Measurements from ENCODE around the gene RBM47.
"Not testable (repeated sequence)": the region's sequence is repeated elsewhere in the genome, so short reads cannot be mapped to it uniquely, and the experiment has no call there.

RBM47 gene

GRCh38 chr4:40434126-40434687, 195.5 kb downstream of the RBM47 start:
- DNase-seq, result no peak

DNA sequence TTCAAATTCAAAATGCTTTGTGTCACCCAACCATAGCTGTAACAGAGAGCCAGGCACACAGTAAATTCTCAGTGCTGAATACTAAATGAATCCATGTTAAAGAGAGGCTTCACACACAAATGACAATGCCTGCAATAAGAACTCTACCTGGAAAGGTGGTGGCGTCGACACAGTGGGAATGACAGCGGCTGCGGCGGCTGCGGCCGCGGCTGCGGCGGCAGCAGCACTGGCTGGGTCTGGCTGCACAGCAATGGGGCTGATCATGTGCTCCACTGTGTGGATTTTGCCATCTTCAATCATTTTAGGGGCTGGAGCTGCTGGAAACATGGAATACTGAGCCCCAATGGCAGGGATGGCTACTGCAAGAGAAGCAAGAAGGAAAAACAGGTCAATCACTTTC, 197.2 kb downstream of the RBM47 start:
- DNase-seq, result no peak

DNA sequence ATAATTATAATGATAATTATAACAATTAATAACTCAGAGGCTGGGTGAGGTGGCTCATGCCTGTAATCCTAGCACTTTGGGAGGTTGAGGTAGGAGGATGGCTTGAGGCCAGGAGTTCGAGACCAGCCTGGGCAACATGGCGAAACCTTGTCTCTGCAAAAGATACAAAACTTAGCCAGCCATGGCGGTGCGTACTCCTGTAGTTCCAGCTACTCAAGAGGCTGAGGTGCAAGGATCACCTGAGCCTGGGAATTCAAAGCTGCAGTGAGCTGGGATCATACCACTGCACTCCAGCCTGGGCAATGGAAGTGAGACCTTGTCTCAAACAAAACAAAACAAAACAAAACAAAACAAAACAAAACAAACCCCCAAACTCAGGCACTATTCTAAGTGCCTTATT, 201.8 kb downstream of the RBM47 start:
- not testable (repeated sequence) for DNase-seq

DNA sequence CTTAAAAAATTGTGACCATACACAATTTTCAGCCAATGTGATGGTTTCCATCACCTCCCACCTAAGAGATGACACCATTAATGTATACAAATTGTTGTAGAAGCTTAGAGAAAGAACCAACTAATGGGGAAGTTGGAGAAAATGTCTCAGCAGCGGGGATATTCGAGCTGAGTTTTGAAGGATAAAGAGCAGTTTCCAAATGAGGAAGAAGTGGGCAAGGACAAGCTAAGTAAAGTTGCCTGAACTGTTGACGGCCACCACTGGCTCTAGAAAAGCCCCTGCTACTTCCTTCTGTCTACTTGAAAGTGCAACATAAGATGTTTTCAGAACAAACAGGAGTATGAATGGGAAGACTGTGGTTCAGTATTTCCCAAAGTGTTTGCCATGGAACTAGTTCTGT, 202.5 kb downstream of the RBM47 start:
- DNase-seq, result no peak

- no peak for DNase-seq
Observed at GRCh38 chr4:40425799-40426574, 203.7 kb downstream of the RBM47 start.

- no peak for DNase-seq
Observed at GRCh38 chr4:40423735-40424134, 205.9 kb downstream of the RBM47 start.

DNA sequence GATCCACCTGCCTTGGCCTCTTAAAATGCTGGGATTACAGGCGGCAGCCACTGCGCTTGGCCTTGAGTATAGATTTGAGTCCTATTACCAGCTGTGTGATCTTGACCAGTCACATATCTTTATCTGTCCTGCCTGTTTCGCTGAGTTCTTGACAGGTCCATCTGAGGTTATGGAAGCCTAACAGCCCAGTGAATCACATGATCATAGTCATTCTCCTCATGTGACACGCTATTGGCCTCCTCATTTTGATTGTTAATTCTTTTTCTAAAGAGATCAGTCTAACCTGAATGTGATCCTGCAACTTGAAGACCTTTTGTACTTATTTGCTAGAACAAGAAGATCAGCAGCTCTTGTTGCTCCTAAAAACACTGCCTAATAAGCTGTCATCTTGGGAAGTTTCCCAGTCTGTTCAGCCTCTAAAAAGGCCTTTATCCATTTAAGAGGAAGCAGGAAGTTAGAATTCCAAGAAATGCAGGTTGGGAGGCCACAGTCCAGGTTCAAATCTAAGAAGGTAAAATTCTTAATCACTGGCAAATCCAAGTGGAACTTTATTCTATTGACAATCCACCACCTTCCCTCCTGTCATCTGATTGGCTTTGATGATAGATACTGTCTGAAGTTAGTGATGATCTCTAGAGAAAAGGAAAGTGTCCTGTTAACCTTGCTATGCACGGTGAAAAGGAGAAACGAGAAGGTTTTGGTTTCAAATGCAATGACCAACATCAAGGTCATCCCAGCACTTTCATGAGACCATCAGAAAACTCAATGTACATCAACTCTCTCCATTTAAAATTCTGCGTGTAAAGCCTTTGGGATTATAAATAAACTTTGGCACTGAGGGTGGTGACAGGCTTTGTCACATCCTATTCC, 207.6 kb downstream of the RBM47 start:
- DNase-seq, result no peak

- no peak for DNase-seq
Observed at GRCh38 chr4:40419231-40419912, 210.3 kb downstream of the RBM47 start.

DNA sequence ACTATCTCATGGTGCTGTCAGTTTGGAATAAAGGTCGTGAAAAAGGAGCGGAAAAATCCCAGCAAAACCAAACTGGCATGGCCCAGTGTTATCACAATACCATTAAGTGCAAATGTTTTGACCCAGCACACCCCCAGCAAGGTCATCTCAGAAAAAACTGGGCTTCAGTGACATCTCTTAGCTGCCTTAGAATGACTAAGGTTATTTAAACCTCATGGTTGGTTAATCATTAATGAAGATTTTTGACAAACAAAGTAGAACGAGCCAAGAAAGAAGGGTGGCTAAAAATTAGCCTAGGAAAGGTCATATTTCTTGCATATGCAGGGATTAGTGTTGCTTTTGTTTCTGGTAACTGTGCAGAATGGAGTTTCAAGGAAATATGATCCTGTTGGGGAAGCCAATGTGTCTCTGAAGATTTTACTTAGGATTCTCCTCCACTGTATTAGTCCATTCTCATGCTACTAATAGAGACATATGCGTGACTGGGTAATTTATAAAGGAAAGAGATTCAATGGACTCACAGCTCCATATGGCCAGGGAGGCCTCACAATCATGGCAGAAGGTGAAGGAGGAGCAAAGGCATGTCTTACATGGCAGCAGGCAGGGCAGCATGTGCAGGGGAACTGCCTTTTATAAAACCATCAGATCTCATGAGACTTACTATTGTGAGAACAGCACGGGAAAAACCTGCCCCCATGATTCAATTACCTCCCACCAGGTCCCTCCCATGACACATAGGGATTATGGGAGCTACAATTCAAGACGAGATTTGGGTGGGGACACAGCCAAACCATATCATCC, 211.0 kb downstream of the RBM47 start:
- no peak for DNase-seq

- no peak for DNase-seq
Observed at GRCh38 chr4:40417941-40418340, 211.7 kb downstream of the RBM47 start.

DNA sequence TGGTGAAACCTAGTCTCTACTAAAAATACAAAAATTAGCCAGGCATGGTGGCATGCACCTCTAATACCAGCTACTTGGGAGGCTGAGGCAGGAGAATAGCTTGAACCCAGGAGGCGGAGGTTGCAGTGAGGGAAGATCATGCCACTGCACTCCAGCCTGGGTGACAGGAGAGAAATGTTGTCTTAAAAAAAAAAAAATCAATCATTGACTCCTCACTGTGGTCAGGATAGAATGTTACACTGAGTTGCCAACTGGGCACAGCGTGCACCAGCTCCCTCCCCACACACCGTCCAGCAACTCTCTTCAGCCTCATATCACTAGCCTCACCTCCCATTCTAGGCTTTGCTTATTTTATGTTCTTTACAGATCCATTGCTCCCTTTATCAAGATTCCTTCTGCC, 215.0 kb downstream of the RBM47 start:
- DNase-seq, result no peak

GRCh38 chr4:40412866-40413795, 216.5 kb downstream of the RBM47 start:
- no peak for DNase-seq

DNA sequence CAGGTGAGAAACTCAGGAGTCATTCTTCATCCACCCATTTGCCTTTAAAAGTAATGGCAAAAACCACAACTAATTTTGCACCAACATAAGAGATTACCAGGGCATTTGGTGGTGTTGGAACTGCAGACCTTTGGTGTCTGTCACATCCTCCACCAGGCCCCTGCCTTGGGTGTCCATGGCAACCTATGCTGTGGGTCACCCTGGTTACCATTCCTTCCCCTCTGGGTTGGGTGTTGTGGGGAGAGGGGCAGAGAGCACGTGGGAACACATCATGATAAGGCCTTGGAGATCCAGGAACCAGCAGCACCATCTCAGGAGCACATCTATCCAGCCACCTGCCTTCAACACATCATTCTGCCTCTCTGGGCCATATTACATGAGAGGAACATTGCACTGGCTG, 217.3 kb downstream of the RBM47 start:
- no peak for DNase-seq

- DNase-seq, result no peak
Observed at GRCh38 chr4:40409835-40410234, 219.8 kb downstream of the RBM47 start.

DNA sequence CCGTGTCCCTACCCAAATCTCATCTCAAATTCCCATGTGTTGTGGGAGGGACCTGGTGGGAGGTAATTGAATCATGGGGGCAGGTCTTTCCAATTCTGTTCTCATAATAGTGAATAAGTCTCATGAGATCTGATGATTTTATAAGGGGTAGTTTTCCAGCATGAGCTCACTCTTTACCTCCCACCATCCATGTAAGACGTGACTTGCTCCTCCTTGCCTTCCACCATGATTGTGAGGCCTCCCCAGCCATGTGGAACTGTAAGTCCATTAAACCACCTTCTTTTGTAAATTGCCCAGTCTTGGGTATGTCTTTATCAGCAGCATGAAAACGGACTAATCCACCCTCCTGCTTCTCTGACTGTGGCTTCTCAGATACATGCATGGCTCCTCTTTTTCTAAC, 222.2 kb downstream of the RBM47 start:
- not testable (repeated sequence) for DNase-seq

GRCh38 chr4:40406340-40406739, 223.3 kb downstream of the RBM47 start:
- no peak for DNase-seq

- DNase-seq, result no peak
Observed at GRCh38 chr4:40405193-40405592, 224.5 kb downstream of the RBM47 start.

DNA sequence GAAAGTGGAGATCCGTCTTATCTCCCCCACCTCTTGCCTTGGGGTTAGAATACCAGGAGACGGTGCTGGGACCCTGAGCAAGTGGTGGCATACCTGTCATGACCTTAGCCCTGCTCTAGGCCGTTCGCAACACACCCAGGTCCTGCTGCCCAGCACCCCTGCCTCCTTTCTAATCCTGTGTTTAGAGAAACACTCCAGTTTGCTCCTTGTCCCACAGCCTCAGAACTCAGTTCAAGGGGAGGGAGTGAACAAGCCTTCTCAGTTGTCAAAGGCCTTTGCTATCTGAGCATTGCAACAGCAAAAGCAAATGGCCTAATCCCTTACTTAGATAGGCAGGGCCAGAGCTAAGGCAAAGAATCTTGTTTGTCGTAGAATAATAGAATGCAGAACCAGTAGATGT, 226.6 kb downstream of the RBM47 start:
- no peak for DNase-seq

GRCh38 chr4:40402556-40402955, 227.1 kb downstream of the RBM47 start:
- DNase-seq, result no peak

DNA sequence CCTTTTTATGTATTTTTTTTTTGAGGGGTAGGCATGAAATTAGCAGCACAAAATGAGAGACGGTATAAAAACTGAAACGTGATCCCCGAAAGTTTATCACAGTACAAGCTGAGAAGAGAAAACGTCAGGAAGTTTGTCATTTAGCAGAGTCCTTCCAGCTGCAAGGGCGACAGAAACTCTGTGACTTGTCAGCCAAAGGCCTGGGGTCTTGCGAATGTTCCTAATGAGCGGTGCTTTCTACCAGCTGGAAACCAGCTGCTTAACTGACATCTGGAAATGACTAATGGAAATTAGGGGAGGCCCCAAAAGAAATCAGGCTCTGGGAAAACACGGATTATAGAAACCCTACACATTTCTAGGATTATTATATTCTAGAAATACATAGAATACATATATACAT, 228.0 kb downstream of the RBM47 start:
- no peak for DNase-seq

DNA sequence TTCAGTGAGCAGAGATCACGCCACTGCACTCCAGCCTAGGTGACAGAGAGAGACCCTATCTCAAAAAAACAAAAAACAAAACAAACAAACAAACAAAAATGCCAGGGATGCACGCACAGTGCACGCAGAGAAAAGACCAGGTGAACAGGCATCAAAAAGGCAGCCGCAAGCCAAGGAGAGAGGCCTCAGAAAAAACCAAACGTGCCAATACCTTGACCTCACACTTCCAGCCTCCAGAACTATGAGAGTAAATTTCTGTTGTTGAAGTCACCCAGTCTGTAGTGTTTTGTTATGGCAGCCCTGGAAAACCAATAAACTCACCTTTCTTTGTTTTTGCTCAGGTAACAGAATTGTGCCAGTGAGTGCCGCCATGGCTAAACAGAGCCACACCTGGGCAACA, 228.6 kb downstream of the RBM47 start:
- DNase-seq, result no peak
